T-helper 17 cell (primary cell): ENCODE measurements around the gene MSRB3. TPM values are rescaled to one million over a fixed set of nuclear protein-coding genes. Genes with fewer than 3 reads are reported as not detected.
"Not testable (repeated sequence)": the region's sequence is repeated elsewhere in the genome, so short reads cannot be mapped to it uniquely, and the experiment has no call there.

Source experiments
- ATAC-seq: fragments of 150-1000 bp; cut with Tn5 transposase; 2 replicates; pipeline ENCODE4 v1.10.0; 2021; ENCODE audit warnings: mild to moderate bottlenecking, moderate library complexity
- DNase-seq, 3 donors: peaks; one replicate each; pipeline versions ENCODE4 v3.0.0 to v3.0.0-alpha.2; 2020 to 2021
- H3K9me3 ChIP-seq: one replicate; pipeline ENCODE4 v1.7.0; 2013; ENCODE audit warnings: low read length, mild to moderate bottlenecking; ENCODE audit not compliant: control insufficient read depth, poor library complexity, severe bottlenecking
- H3K27ac Mint-ChIP-seq: one replicate; pipeline ENCODE4 v1.8.0; 2022; ENCODE audit warnings: mild to moderate bottlenecking, moderate library complexity, mixed read lengths
- H3K27me3 Mint-ChIP-seq: one replicate; pipeline ENCODE4 v1.8.0; 2022; ENCODE audit warnings: mixed read lengths
- H3K36me3 Mint-ChIP-seq: one replicate; pipeline ENCODE4 v1.8.0; 2022; ENCODE audit warnings: low read depth, mixed read lengths
- H3K4me1 Mint-ChIP-seq: one replicate; pipeline ENCODE4 v1.8.0; 2022; ENCODE audit warnings: mild to moderate bottlenecking, mixed read lengths
- H3K4me3 Mint-ChIP-seq: one replicate; pipeline ENCODE4 v1.8.0; 2022; ENCODE audit warnings: mild to moderate bottlenecking, moderate library complexity, mixed read lengths
- total RNA-seq, 4 donors: library from RNA in 2 of 4; stranded (reverse) in 2 of 4; gene quantifications; one replicate each; pipeline ENCODE4 v1.2.3 and lab custom pipeline; 2022 to 2026

Gene MSRB3
- total RNA-seq, 2 donors from 2014 or later: 0.22 to 5.9 TPM

- Mint-ChIP-seq H3K27ac (no peak overlapping the region), H3K27me3 (peaks cover 8% of the 10 kb centered on the region), H3K36me3 (no peaks in the 10 kb centered on the region), H3K4me3 (no peak overlapping the region), H3K4me1 (no peaks in the 10 kb centered on the region)
- DNase-seq: no peak
- H3K9me3 ChIP-seq: no peaks in the 10 kb centered on the region
- no peak for ATAC-seq
These were observed 152.3 kb downstream of the MSRB3 start for GRCh38 chr12:65430571-65431306.

- Mint-ChIP-seq H3K4me1 (no peaks in the 10 kb centered on the region), H3K27me3 (peaks cover 8% of the 10 kb centered on the region), H3K4me3 (no peak overlapping the region), H3K27ac (no peak overlapping the region), H3K36me3 (no peaks in the 10 kb centered on the region)
- H3K9me3 ChIP-seq: no peaks in the 10 kb centered on the region
- ATAC-seq: no peak
- no peak for DNase-seq
These were observed 153.6 kb downstream of the MSRB3 start for GRCh38 chr12:65432114-65432513.

- no peak overlapping the region for H3K4me3 Mint-ChIP-seq
- H3K27me3 Mint-ChIP-seq: peaks cover 8% of the 10 kb centered on the region
- H3K9me3 ChIP-seq: no peaks in the 10 kb centered on the region
- ATAC-seq: no peak
- H3K36me3 Mint-ChIP-seq: no peaks in the 10 kb centered on the region
- no peak overlapping the region for H3K27ac Mint-ChIP-seq
- no peak for DNase-seq
- H3K4me1 Mint-ChIP-seq: no peaks in the 10 kb centered on the region
These were observed 154.2 kb downstream of the MSRB3 start for GRCh38 chr12:65432651-65433050.

GRCh38 chr12:65434737-65435136 is 156.3 kb downstream of the MSRB3 start:
- Mint-ChIP-seq H3K4me1 (no peaks in the 10 kb centered on the region), H3K4me3 (no peak overlapping the region), H3K27ac (no peak overlapping the region), H3K27me3 (no peaks in the 10 kb centered on the region), H3K36me3 (no peaks in the 10 kb centered on the region)
- H3K9me3 ChIP-seq: no peaks in the 10 kb centered on the region
- no peak for DNase-seq
- ATAC-seq: no peak

GRCh38 chr12:65443038-65443437 is 164.6 kb downstream of the MSRB3 start:
- no peaks in the 10 kb centered on the region for H3K4me1 Mint-ChIP-seq
- H3K4me3 Mint-ChIP-seq: no peak overlapping the region
- no peaks in the 10 kb centered on the region for H3K36me3 Mint-ChIP-seq
- DNase-seq (no peak), ATAC-seq (no peak)
- no peaks in the 10 kb centered on the region for H3K27me3 Mint-ChIP-seq
- H3K9me3 ChIP-seq: no peaks in the 10 kb centered on the region
- H3K27ac Mint-ChIP-seq: no peak overlapping the region

GRCh38 chr12:65444996-65445395 is 166.5 kb downstream of the MSRB3 start:
- H3K9me3 ChIP-seq: no peaks in the 10 kb centered on the region
- DNase-seq (no peak), ATAC-seq (no peak)
- H3K4me1 Mint-ChIP-seq: no peaks in the 10 kb centered on the region
- no peaks in the 10 kb centered on the region for H3K27me3 Mint-ChIP-seq
- no peak overlapping the region for H3K27ac Mint-ChIP-seq
- no peak overlapping the region for H3K4me3 Mint-ChIP-seq
- H3K36me3 Mint-ChIP-seq: no peaks in the 10 kb centered on the region

GRCh38 chr12:65446901-65447300 is 168.4 kb downstream of the MSRB3 start:
- H3K27ac Mint-ChIP-seq: no peak overlapping the region

GRCh38 chr12:65449400-65449799 is 170.9 kb downstream of the MSRB3 start:
- Mint-ChIP-seq H3K4me1 (no peaks in the 10 kb centered on the region), H3K27ac (no peak overlapping the region), H3K36me3 (no peaks in the 10 kb centered on the region), H3K27me3 (no peaks in the 10 kb centered on the region), H3K4me3 (no peak overlapping the region)
- ATAC-seq (no peak), DNase-seq (no peak)
- H3K9me3 ChIP-seq: no peaks in the 10 kb centered on the region

More at GRCh38 chr12:65446901-65447300, 168.4 kb downstream of the MSRB3 start:
- Mint-ChIP-seq H3K4me3 (no peak overlapping the region), H3K4me1 (no peaks in the 10 kb centered on the region), H3K36me3 (no peaks in the 10 kb centered on the region), H3K27me3 (no peaks in the 10 kb centered on the region)
- ATAC-seq (no peak), DNase-seq (no peak)
- no peaks in the 10 kb centered on the region for H3K9me3 ChIP-seq

GRCh38 chr12:65450625-65451024 is 172.1 kb downstream of the MSRB3 start:
- ATAC-seq (no peak), DNase-seq (no peak)
- no peaks in the 10 kb centered on the region for H3K36me3 Mint-ChIP-seq
- H3K9me3 ChIP-seq: no peaks in the 10 kb centered on the region
- no peaks in the 10 kb centered on the region for H3K4me1 Mint-ChIP-seq
- no peak overlapping the region for H3K4me3 Mint-ChIP-seq
- H3K27me3 Mint-ChIP-seq: no peaks in the 10 kb centered on the region
- H3K27ac Mint-ChIP-seq: no peak overlapping the region

GRCh38 chr12:65454115-65454787 is 175.8 kb downstream of the MSRB3 start:
- H3K4me3 Mint-ChIP-seq: no peak overlapping the region
- DNase-seq (no peak), ATAC-seq (no peak)
- no peaks in the 10 kb centered on the region for H3K27me3 Mint-ChIP-seq
- no peak overlapping the region for H3K27ac Mint-ChIP-seq
- H3K36me3 Mint-ChIP-seq: no peaks in the 10 kb centered on the region
- H3K4me1 Mint-ChIP-seq: no peaks in the 10 kb centered on the region
- no peaks in the 10 kb centered on the region for H3K9me3 ChIP-seq

- H3K36me3 Mint-ChIP-seq, H3K9me3 ChIP-seq, DNase-seq, H3K27me3 Mint-ChIP-seq, ATAC-seq, H3K4me1 Mint-ChIP-seq, H3K27ac Mint-ChIP-seq, H3K4me3 Mint-ChIP-seq: not testable (repeated sequence)
These were observed 178.9 kb downstream of the MSRB3 start for GRCh38 chr12:65457341-65457740.

- H3K27me3 Mint-ChIP-seq: no peaks in the 10 kb centered on the region
- H3K4me3 Mint-ChIP-seq: no peak overlapping the region
- DNase-seq (no peak), ATAC-seq (no peak)
- no peaks in the 10 kb centered on the region for H3K4me1 Mint-ChIP-seq
- no peak overlapping the region for H3K27ac Mint-ChIP-seq
- H3K36me3 Mint-ChIP-seq: no peaks in the 10 kb centered on the region
- H3K9me3 ChIP-seq: no peaks in the 10 kb centered on the region
These were observed 180.2 kb downstream of the MSRB3 start for GRCh38 chr12:65458718-65459117.

GRCh38 chr12:65459545-65459944 is 181.1 kb downstream of the MSRB3 start:
- Mint-ChIP-seq H3K27me3 (no peaks in the 10 kb centered on the region), H3K4me3 (no peak overlapping the region), H3K36me3 (no peaks in the 10 kb centered on the region), H3K4me1 (no peaks in the 10 kb centered on the region), H3K27ac (no peak overlapping the region)
- H3K9me3 ChIP-seq: no peaks in the 10 kb centered on the region
- DNase-seq (no peak), ATAC-seq (no peak)

- ATAC-seq (no peak), DNase-seq (no peak)
- Mint-ChIP-seq H3K27ac (no peak overlapping the region), H3K4me3 (no peak overlapping the region), H3K27me3 (no peaks in the 10 kb centered on the region), H3K4me1 (no peaks in the 10 kb centered on the region), H3K36me3 (no peaks in the 10 kb centered on the region)
- H3K9me3 ChIP-seq: no peaks in the 10 kb centered on the region
These were observed 181.6 kb downstream of the MSRB3 start for GRCh38 chr12:65460063-65460462.
